Neutrophil (primary cell): ENCODE measurements around the gene CD40LG.

Experiments used
- H3K27ac ChIP-seq: fragments of 200-600 bp; sonication (generic); 2 replicates; pipeline ENCODE4 v1.5.1; 2016; ENCODE audit warnings: mild to moderate bottlenecking, moderate library complexity
- H3K27me3 ChIP-seq: fragments of 200-600 bp; sonication (generic); 2 replicates; pipeline ENCODE4 v1.6.0; 2016; ENCODE audit warnings: mild to moderate bottlenecking
- H3K36me3 ChIP-seq: fragments of 200-600 bp; sonication (generic); 2 replicates; pipeline ENCODE4 v1.5.1; 2017
- H3K4me1 ChIP-seq, 2 experiments: fragments of 200-600 bp in 1 of 2; sonication (generic) in 1 of 2; 1 replicate in 1 of 2; 2 replicates in 1 of 2; pipeline versions ENCODE4 v1.5.1 to v1.6.1; 2013 to 2016; ENCODE audit warnings: low read depth in 1 of 2, low read length in 1 of 2, mild to moderate bottlenecking in 1 of 2, moderate library complexity in 1 of 2; ENCODE audit not compliant: control insufficient read depth in 1 of 2, insufficient read depth in 1 of 2
- H3K4me3 ChIP-seq, 2 experiments: fragments of 200-600 bp in 1 of 2; sonication (generic) in 1 of 2; 1 replicate in 1 of 2; 2 replicates in 1 of 2; pipeline ENCODE4 v1.5.1; 2013 to 2016; ENCODE audit warnings: low read depth in 1 of 2, low read length in 1 of 2, mild to moderate bottlenecking in 1 of 2, moderate library complexity in 1 of 2
- H3K9me3 ChIP-seq: fragments of 200-600 bp; sonication (generic); 2 replicates; pipeline ENCODE4 v1.5.1; 2016
- TF ChIP-seq, protein P1 (sequence below): fragments of 200-600 bp; sonication (generic); IDR thresholded peaks from 2 replicates; pipeline ENCODE4 v1.5.1; 2016; ENCODE audit warnings: antibody characterized with exemption

The CD40LG gene

GRCh38 chrX:136684120-136684519, 36.2 kb downstream of the CD40LG start:
- Histone ChIP-seq H3K36me3 (peaks cover 78% of the 10 kb centered on the region), H3K27ac (no peak overlapping the region), H3K4me3 (no peak overlapping the region), H3K27me3 (no peaks in the 10 kb centered on the region), H3K4me1 (no peaks in the 10 kb centered on the region), H3K9me3 (no peaks in the 10 kb centered on the region)
- TF ChIP-seq, protein P1, sequence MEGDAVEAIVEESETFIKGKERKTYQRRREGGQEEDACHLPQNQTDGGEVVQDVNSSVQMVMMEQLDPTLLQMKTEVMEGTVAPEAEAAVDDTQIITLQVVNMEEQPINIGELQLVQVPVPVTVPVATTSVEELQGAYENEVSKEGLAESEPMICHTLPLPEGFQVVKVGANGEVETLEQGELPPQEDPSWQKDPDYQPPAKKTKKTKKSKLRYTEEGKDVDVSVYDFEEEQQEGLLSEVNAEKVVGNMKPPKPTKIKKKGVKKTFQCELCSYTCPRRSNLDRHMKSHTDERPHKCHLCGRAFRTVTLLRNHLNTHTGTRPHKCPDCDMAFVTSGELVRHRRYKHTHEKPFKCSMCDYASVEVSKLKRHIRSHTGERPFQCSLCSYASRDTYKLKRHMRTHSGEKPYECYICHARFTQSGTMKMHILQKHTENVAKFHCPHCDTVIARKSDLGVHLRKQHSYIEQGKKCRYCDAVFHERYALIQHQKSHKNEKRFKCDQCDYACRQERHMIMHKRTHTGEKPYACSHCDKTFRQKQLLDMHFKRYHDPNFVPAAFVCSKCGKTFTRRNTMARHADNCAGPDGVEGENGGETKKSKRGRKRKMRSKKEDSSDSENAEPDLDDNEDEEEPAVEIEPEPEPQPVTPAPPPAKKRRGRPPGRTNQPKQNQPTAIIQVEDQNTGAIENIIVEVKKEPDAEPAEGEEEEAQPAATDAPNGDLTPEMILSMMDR, result no peak

- Histone ChIP-seq H3K4me1 (no peaks in the 10 kb centered on the region), H3K27me3 (no peaks in the 10 kb centered on the region), H3K36me3 (peaks cover 58% of the 10 kb centered on the region), H3K4me3 (no peak overlapping the region), H3K27ac (no peak overlapping the region), H3K9me3 (no peaks in the 10 kb centered on the region)
- TF ChIP-seq, protein P1, result no peak
These were observed 39.5 kb downstream of the CD40LG start for GRCh38 chrX:136687457-136687856.

- Histone ChIP-seq H3K36me3 (peaks cover 41% of the 10 kb centered on the region), H3K4me3 (no peak overlapping the region), H3K27ac (no peak overlapping the region)
These were observed 41.5 kb downstream of the CD40LG start for GRCh38 chrX:136689436-136689835.

DNA sequence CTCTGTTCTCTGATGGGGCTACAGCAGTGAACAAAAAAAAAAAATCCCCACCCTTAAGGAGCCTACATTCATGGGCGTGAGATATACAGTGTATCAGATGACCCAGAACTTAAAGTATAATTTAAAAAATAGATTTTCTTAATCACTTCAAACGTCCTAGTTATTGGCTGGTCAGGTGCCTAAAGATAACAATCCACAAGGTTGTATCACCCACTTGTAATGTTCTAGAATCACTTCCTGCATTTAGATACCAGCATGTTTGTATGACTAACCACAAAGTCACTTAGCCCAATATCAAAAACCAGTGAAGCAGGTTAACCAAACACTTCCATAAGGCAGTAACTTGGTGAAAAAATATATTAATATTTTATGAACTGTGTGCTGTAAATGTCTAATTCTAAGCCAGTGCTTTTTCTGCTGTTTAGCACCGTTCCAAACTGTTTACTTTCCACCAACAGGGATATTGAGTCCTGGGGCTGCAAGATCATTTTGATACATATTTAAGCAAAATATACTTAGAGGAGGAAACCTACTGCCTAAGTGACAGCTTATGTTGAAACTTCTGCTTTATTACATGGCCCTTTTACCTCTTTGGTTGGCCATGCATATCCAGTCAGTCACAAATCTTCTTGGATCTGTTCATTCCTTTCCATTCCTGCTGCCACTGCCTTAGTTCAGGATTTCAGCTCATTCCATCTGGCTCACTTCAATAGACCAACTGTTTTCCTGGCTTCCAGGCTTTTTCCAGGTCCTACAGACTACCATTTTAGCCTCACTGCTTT, 43.3 kb downstream of the CD40LG start:
- Histone ChIP-seq H3K36me3 (peaks cover 34% of the 10 kb centered on the region), H3K4me1 (no peaks in the 10 kb centered on the region), H3K27me3 (no peaks in the 10 kb centered on the region), H3K27ac (no peak overlapping the region), H3K4me3 (no peak overlapping the region), H3K9me3 (no peaks in the 10 kb centered on the region)
- TF ChIP-seq, protein P1, result no peak

More at GRCh38 chrX:136689436-136689835, 41.5 kb downstream of the CD40LG start:
- TF ChIP-seq, protein P1, result no peak
- Histone ChIP-seq H3K4me1 (no peaks in the 10 kb centered on the region), H3K27me3 (no peaks in the 10 kb centered on the region), H3K9me3 (no peaks in the 10 kb centered on the region)

GRCh38 chrX:136692271-136692670, 44.3 kb downstream of the CD40LG start:
- no peaks in the 10 kb centered on the region for H3K9me3 ChIP-seq
- H3K27ac ChIP-seq, result no peak overlapping the region
- peaks cover 0 to 1% of the 10 kb centered on the region in 2 experiments for H3K4me1 ChIP-seq
- TF ChIP-seq, protein P1, result no peak
- no peaks in the 10 kb centered on the region for H3K27me3 ChIP-seq
- no peak overlapping the region for H3K4me3 ChIP-seq
- peaks cover 32% of the 10 kb centered on the region for H3K36me3 ChIP-seq
